GM19193 (cell line): ENCODE results near the gene LRRC1.

Experiments used
- POLR2A ChIP-seq: IDR thresholded peaks from 4 replicates; pipeline ENCODE4 v1.6.1; 2011; ENCODE audit not compliant: insufficient read depth, insufficient read length; ENCODE audit errors: extremely low read depth

The LRRC1 gene

DNA sequence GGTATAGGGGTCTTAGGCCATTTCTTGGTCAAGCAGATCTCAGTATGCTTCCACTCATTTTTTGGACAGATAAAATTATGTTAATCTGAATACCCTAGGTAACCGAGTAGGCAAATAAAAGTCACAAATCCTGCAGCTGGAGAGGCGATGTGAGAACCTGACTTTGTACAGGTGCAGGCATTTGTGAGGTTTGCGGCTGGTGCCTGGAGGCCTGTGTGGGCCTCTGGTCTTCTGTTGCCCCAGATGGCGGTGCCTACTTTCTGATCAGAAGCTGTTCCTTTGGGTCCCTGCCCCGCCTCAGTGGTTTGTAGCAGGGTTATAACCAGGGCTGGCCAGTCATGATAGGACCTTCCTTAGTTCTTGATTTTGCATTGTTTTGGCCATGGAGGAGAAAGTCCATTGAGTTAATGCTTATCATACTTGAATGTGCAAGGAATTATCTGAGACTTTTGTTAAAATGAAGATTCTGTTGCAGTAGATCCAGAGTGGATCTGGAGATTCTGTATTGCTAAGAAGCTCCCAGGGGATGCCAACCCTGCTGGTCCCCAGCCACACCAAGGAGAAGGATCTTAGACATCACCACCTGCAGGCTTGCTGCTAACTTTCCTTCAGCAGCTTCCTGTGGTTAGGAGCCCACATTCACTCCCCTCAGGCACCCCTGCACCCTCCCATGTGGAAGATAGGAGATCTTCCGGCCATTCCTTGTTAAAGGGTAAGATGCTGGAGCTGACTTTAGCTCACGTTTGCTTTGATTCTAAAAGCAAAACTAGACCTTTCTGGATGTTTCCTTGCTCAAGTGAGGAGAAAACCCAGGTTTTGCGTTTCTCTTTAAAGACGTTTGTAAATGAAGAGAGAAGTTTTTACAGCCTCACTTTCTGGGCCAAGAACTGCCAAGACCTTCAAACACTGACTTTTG, 50.7 kb downstream of the LRRC1 start:
- TF ChIP-seq POLR2A = no peak

DNA sequence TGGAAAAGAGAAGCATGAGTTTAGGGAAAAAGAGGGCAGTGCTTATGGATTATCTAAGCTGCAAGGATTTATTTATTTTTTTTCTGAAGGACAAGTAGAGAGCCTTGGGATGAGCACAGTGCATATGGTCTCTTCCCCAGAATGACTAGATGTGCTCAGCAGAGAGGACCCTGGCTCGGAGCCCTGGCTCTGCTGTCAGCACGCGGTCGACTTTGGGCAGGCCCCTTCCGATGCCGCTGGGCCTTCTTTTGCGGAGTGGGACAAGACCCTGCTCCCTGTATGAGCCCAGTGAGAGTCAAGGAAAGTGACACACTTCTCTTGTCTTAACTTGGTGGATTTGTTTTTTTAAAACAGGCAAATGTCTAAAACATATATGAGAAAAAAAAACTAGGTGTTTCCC, 51.4 kb downstream of the LRRC1 start:
- no peak for TF ChIP-seq POLR2A

DNA sequence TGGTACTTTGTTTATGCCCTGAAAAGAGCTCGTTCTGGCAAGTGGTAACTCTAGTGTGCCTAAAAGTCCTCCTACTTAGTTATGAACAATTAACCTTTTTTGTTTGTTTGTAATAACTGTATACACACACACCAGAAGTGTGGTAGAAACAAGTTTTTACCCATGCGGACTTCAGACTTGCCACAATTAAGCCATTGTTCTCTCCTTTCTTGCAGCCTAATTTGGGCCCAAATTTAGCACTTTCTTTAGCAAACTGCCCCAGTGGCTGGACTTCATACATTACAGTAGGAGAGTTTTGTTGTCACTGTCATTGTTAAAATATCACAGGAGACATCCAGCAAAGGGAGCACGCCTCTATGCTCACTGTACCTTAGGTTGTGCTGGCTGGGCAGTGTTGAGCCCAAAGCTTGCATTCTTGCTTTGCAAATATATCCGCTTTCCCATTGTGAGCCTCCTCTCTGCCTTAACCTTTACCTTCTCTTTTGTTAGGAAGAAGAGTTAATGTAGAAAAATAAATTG, 53.0 kb downstream of the LRRC1 start:
- no peak for TF ChIP-seq POLR2A

DNA sequence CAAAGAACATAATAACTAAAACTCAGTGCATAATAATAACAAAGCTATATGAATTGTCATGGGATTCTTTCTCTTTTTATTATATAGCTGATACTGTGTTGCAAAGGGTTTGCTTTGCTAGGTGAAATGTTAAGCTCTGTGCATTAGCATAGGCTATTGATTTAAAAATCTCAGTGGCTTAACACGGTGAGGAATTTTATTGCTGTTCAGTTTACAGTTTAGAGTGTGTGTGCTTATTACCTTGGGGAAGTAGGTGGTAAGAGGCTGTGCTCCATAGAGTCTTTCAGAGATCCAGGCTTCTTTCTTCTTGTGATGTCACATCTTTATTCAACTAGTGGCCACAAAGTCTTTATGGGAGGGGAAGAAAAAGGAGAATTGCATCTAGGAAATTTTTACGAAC, 55.7 kb downstream of the LRRC1 start:
- TF ChIP-seq POLR2A = no peak

DNA sequence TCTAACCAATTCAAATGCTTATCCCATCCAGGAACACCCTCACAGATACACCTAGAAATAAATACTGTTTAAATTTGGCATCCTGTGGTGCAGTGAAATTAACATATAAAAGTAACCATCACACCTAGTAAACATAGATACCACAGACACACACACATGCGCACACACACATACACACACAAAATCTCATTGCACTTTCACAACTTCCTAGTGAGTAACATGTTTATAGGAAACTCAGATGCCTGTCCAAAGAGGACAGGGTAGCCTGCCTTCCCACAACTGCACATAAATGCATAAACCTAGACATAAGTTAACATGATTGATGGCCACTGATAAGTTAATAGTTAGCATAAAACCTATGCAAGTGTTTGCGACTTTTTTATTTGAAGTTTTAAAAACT, 56.8 kb downstream of the LRRC1 start:
- TF ChIP-seq POLR2A = no peak

DNA sequence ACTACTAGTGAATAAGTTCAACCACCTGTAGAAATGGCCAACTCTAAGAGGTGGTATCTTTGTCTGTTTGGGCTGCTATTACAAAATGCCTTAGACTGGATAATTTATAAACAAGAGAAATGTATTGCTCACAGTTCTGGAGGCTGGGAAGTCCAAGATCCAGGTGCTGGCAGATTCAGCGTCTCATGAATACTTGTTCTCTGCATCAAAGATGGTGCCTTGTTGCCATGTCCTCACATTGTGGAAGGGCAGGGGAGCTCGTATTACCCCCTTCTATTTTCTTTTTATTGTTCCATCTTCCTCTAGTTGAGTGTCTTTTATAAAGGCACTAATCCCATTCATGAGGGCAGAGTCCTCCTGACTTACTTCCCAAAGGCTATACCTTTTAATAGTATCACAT, 58.0 kb downstream of the LRRC1 start:
- TF ChIP-seq POLR2A = no peak

DNA sequence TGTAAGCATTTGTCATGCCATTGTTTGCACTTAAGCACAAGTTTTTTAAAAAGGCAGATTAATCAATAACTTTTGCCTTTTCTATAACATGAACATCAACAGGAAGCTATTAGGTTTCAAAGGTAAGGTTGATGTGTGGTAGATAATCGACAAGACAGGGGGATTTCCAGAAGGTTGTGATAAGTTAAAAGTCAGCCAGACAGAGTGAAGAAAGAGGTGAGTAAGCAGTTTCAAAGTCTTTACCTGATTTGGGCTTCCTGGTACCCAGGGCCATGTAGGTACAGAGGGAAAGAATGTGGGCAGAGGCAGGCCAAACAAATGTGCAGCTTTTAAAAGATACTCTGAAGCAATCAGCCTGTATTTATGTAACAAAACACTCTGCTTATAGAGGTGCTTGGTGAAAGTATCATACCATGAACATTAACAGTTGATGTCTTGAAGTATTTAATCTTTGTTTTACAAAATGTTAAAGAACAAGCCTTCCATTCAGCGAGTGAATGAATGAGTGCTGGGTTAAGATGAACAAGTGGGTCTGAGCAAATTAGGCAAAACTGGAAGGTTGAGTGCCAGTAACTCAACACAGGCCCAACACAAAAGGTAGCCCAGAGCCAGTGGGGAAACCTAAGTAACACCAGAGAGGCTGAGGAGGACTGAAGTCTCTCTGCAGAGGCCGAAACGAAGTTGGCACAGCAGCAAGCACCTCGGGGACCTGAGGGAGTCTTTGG, 60.2 kb downstream of the LRRC1 start:
- no peak for TF ChIP-seq POLR2A

DNA sequence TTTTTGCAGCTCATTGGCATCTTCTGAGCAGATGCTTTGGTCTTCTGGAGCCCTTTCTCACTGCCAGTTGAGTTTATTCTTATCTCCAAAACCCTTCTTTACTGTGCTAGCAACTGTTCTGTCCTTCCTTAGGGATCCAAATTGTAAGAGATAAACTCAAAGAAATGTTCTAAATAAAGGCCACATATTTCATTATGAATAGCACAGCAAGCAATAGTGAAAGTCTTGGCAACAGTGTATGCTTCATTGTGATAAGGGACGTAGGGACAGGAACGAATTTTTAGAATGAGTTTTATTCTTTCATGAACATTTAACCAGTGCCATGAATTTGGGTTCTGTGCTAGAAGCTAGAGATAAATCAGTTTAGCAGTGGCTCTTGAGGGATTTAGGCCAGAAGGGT, 61.1 kb downstream of the LRRC1 start:
- no peak for TF ChIP-seq POLR2A

DNA sequence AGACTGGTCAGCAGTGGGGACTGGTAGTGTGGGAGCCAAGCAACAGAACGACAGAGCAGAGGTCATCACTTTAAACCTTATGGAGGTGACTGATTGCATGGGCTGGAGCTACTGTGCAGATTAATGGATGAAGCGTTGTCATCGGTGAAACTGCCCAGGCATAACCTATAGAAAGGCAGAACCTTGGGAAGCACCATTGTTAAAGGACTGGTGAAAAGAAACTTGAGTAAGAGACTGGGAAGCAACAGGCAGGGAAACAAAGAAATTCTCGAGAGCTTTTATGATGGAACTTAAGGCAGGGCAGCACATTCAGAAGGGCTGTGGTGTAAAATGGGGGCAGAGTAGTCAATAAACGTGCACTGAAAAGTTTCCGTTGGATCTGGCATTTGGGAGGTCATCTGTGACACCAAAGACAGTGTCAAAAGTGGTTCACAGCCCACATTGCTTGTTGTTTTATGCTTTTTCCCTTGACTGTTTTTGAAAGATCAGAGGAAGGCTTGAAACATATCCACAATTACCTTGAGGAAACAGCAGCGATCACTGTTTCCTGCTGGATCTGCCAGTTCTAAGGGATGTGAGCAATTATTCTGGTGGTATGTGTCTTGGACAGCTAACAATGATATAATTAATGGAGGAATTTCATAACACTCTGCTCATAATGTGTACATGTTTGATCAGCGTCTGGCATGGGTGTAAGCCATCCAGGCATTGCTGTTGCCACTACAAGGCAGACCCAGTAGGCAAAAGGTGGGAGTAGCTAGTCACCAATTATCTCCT, 62.7 kb downstream of the LRRC1 start:
- no peak for TF ChIP-seq POLR2A

DNA sequence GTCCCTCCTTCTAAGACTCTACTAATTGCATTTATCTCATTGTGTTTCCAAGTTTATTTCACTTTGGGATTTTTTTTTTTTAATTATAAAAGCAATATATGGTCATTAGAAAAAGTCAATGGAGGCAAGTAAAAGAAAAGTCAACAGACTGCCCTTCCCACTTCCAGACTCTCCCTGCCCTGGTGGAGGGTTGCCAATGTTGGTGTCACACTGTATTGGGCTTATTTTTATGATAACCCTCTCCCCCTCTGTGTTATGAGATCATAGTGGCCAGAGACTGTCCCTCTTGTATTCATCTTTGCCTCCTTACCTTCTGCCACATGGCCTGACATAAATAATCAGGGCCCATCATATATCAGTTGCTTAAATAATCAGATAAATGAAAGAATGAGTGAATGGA, 63.4 kb downstream of the LRRC1 start:
- TF ChIP-seq POLR2A = no peak

DNA sequence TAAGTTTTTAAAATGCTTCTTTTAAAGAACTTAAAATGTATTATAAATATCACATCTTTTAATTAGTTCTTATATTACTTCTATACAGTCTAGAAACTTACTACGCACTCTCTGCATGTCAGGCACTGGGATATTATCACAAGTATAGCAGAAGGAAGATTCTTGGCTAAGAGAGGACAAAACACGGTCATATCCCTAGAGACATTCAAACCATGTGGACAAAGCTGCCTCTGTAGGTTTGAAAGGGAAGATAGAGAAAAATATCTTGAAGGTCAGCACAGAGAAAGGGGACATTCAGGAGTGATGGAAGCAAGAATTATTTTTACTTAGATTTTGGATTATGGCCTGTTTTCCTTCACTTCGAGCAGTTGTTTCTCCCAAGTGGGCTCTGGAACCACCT, 64.1 kb downstream of the LRRC1 start:
- TF ChIP-seq POLR2A = no peak

DNA sequence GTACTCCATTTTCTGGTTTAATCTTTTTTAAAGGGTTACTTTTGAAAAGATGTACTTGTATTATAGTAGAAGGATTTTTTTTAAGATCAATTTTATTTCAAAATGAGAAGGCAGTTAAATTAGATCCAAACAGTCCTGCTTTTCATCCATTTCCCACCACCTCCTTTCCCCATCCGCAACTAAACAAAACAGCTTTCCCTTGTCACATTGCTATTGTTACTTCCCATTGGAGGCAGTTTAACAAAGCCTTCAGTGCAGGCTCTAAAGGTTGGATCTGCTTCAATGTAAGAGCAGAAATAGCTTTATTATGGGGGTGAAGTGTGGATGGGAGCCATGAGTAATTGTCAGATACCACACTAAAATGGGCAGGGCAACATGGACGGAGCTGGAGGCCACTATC, 65.7 kb downstream of the LRRC1 start:
- no peak for TF ChIP-seq POLR2A

DNA sequence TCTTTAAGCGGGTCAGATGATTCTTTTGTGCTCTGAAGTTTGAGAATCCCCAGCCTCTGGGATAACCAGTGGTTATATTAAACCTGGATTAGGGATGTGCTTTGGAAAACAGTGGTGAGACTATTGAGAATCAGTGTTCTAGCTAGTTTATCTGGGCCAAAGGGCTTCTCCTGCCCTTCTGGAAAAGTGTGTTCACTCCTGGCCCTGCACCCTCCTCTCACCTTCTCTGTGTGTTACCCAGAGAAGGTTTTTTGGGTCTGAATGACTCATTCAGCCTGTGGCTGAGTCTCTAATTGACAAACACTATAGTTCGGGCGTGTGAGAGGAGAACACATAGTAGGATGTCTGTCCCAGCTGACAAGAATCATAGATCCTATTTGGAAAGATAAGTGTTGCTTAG, 66.7 kb downstream of the LRRC1 start:
- no peak for TF ChIP-seq POLR2A

DNA sequence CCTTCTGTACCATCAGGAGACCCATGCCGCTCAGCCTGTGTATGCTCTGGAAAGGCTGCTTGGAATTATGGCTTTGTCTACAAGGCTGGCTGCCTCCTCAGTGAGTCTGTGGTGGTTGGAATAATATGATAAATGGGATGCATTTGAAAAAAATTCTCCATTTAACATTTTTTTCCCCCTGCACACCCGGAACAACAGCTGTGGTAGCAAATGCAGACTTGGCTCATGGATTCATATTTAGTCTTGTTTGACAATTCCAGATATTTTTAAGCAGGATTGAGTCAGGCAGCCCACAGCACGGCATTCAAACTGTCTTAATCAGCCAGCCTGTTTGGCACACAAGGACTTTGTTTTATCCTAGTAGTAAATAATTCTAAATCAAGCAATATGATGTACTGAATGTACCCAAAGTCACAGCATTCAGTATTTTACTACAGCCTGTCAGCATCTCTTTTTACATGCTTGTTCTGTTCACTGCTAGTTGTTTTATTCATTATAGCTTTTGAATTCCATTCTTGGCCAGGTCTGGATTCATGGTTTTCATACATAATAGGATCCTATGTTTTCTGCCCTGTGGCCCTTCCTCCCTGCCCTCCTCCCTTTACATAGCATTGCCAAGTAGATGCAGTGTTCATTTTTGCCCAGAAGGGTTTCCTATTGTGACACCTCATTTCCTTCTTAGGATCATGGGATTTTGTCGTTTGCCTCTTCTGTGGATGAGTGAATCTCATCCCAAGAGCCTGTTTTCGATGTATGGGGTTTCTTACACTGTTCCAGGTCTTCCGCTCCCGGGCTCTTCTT, 68.1 kb downstream of the LRRC1 start:
- TF ChIP-seq POLR2A = no peak
